ENCODE measurements around the gene PROC. TPM values are rescaled to one million over a fixed set of nuclear protein-coding genes. Genes with fewer than 3 reads are reported as not detected.
A peak's percentile ranks its signal among the peaks of the same experiment; 100 is the strongest.

Gene PROC
- total and polyA plus RNA-seq, 2 of the 4 experiments (the other 2 are of a cell fraction), result 0.07 TPM; not detected in 1

- peak overlapping the region; percentile 83 for H2AFZ ChIP-seq (replicated peaks; ENCODE audit: low read length, poor library complexity)
- ChIA-PET CTCF (no interaction called here), POLR2A (ENCODE audit: unreplicated experiment) (no interaction called here)
- H2BK15ac ChIP-seq (ENCODE audit: low read depth, low read length), result no peak overlapping the region
- peak overlapping the region; percentile 34 for H3K14ac ChIP-seq (replicated peaks; ENCODE audit: low read depth, low read length)
- ATAC-seq (ENCODE audit: low read depth) (peak; percentile 72), DNase-seq (peak; percentile 78)
- H3K9me1 ChIP-seq (ENCODE audit: insufficient read depth, low read length), result peaks cover 26% of the 10 kb centered on the region
- peak overlapping the region; percentile 38; the same call in 1 of the 2 replicates for H4K91ac ChIP-seq (ENCODE audit: insufficient read depth, low read depth, low read length)
- WGBS, 2 experiments (ENCODE audit: extremely low coverage in 2 of 2, insufficient read length in 1 of 2), result 11% methylated on average over 8 of the region's 39 CpGs; no CpG with 5 or more reads in 1 of the 2 experiments
- no peaks in the 10 kb centered on the region for H3K79me1 ChIP-seq (ENCODE audit: low read depth in 1 of 2, low read length in 2 of 2)
- H4K8ac ChIP-seq (ENCODE audit: low read depth in 2 of 2, low read length in 2 of 2), result 0 out of 4 replicates have a peak overlapping the region, but pooled peaks of 1 of the 2 experiments have one; percentile 60
- no peak overlapping the region for H3K18ac ChIP-seq (ENCODE audit: low read depth, low read length)
- peak overlapping the region; percentile 18 for H2BK5ac ChIP-seq (ENCODE audit: low read depth, low read length, poor library complexity, severe bottlenecking)
- H3K4ac ChIP-seq (ENCODE audit: low read depth, low read length), result peak overlapping the region; percentile 75
- BruUV-seq (replicated peaks), result no TSS peak
- no peak overlapping the region for H2BK20ac ChIP-seq (ENCODE audit: low read depth, low read length)
- H4K20me1 ChIP-seq (ENCODE audit: insufficient read depth, low read length), result no peaks in the 10 kb centered on the region
- no peak overlapping the region for H3K56ac ChIP-seq (ENCODE audit: extremely low read depth, insufficient read depth, low read length)
- H4K5ac ChIP-seq (ENCODE audit: low read depth, low read length), result no peak overlapping the region
- peak overlapping the region; percentile 57 for H2AK9ac ChIP-seq (replicated peaks; ENCODE audit: low read depth, low read length, poor library complexity)
- TF ChIP-seq RCOR1 (IDR thresholded peaks at IDR 0.05; ENCODE audit: insufficient replicate concordance, low read length) (peak; percentile 31), RAD21 (IDR thresholded peaks at IDR 0.05; ENCODE audit: low read length) (no peak), FOS (IDR thresholded peaks at IDR 0.05; ENCODE audit: low read depth, low read length) (peak; percentile 30; the same call in 1 of the 2 replicates)
- H2BK120ac ChIP-seq (ENCODE audit: low read depth, low read length), result peak overlapping the region; percentile 57
- H2AK5ac ChIP-seq (ENCODE audit: low read depth, low read length), result peak overlapping the region; percentile 80
- in situ Hi-C loops (cut with MboI; ENCODE audit: low sequenced_read_pairs), result no loop called here
- 0 out of 2 replicates have a peak overlapping the region, but pooled peaks have one; percentile 27 for H3K9ac ChIP-seq (ENCODE audit: low read depth, low read length)
- no peaks in the 10 kb centered on the region for H3K9me3 ChIP-seq (ENCODE audit: control insufficient read depth, insufficient read depth, low read length)
- intact Hi-C loops (cut with micrococcal nuclease), result no loop called here
- no peak overlapping the region; the same call in 1 of the 2 replicates for H3K4me2 ChIP-seq (ENCODE audit: low read depth, low read length)
- H3K4me1 ChIP-seq (ENCODE audit: control insufficient read depth, insufficient read depth, low read length), result peaks cover 17% of the 10 kb centered on the region
- no peak overlapping the region for H3K27ac ChIP-seq (ENCODE audit: insufficient read depth, low read length)
- H3K27me3 ChIP-seq (ENCODE audit: control insufficient read depth, insufficient read depth, low read length), result no peaks in the 10 kb centered on the region
- H3K4me3 ChIP-seq (ENCODE audit: insufficient read depth, low read depth, low read length), result no peak overlapping the region
- dilution Hi-C loops (cut with HindIII; ENCODE audit: low sequenced_read_pairs, unreplicated experiment), result no loop called here
- no peak overlapping the region for H3K23ac ChIP-seq (ENCODE audit: low read depth, low read length)
- no peaks in the 10 kb centered on the region for H3K36me3 ChIP-seq (ENCODE audit: control insufficient read depth, insufficient read depth, low read length)
These were observed 17.1 kb upstream of the PROC start for GRCh38 chr2:127400897-127401756.

All from IMR-90 (cell line).